ENCODE data around the gene PXN. TPM values are rescaled to one million over a fixed set of nuclear protein-coding genes. Genes with fewer than 3 reads are reported as not detected.
A peak's percentile ranks its signal among the peaks of the same experiment; 100 is the strongest.
"Not testable (repeated sequence)": the region's sequence is repeated elsewhere in the genome, so short reads cannot be mapped to it uniquely, and the experiment has no call there.

Gene PXN
- total and polyA plus RNA-seq, 10 of the 15 experiments (the other 5 are each of a cell fraction or from before 2014, with no cell fraction given): 1.0 to 32.0 (median 11.5) TPM

- Histone ChIP-seq H3K9me3 (replicated peaks; ENCODE audit: control insufficient read depth, insufficient read depth, low read length) (no peaks in the 10 kb centered on the region; the same call in 2 of the 3 replicates), H3K36me3 (ENCODE audit: control insufficient read depth in 2 of 2, insufficient read depth in 2 of 2, low read length in 1 of 2) (no peaks in the 10 kb centered on the region), H2AFZ (ENCODE audit: control insufficient read depth, low read depth, low read length) (no peak overlapping the region), H3K4me1 (ENCODE audit: control insufficient read depth, insufficient read depth, low read length) (peaks cover 35% of the 10 kb centered on the region), H3K9ac (ENCODE audit: control insufficient read depth, insufficient read depth, low read length) (no peak overlapping the region), H3K79me2 (ENCODE audit: control insufficient read depth, insufficient read depth, low read length) (no peaks in the 10 kb centered on the region), H3K27me3 (replicated peaks in 1 of 2; ENCODE audit: control insufficient read depth in 2 of 2, insufficient read depth in 2 of 2, low read length in 1 of 2) (no peaks in the 10 kb centered on the region), H3K4me3 (no peak overlapping the region), H4K20me1 (ENCODE audit: control insufficient read depth, insufficient read depth) (no peaks in the 10 kb centered on the region), H3K4me2 (ENCODE audit: control insufficient read depth, insufficient read depth) (0 out of 2 replicates have a peak overlapping the region, but pooled peaks have one; percentile 13), H3K27ac (ENCODE audit: control insufficient read depth, insufficient read depth) (no peak overlapping the region)
- TF ChIP-seq EP300 (IDR thresholded peaks at IDR 0.05; ENCODE audit: borderline replicate concordance in 1 of 2, control insufficient read depth in 1 of 2, low read depth in 2 of 2, low read length in 2 of 2) (no peak), KLF5 (IDR thresholded peaks at IDR 0.05; ENCODE audit: partially characterized antibody) (no peak), WRNIP1 (IDR thresholded peaks at IDR 0.05; ENCODE audit: borderline replicate concordance, low read depth, low read length) (no peak), ELK1 (IDR thresholded peaks at IDR 0.05; ENCODE audit: low read depth, low read length) (no peak), YBX1 (IDR thresholded peaks at IDR 0.05) (no peak), SPI1 (IDR thresholded peaks at IDR 0.05; ENCODE audit: borderline replicate concordance, insufficient read depth, low read depth, low read length) (peak; percentile 42; the same call in 1 of the 2 replicates), NR2C1 (IDR thresholded peaks at IDR 0.05) (no peak), POU2F2 (IDR thresholded peaks at IDR 0.05; ENCODE audit: borderline replicate concordance, low read depth, low read length) (no peak), RUNX3 (IDR thresholded peaks at IDR 0.05; ENCODE audit: low read length) (peak; percentile 63), NR2C2 (IDR thresholded peaks at IDR 0.05; ENCODE audit: borderline replicate concordance, control insufficient read depth, insufficient read length, low read depth) (no peak), IKZF2 (IDR thresholded peaks at IDR 0.05) (peak in 1 of 2 experiments; percentile 10; a peak in 1 of 4 replicates), MTA2 (IDR thresholded peaks at IDR 0.05; ENCODE audit: low read depth) (peak; percentile 25; the same call in 1 of the 2 replicates)
- ChIA-PET SMC1A (ENCODE audit: uncharacterized antibody, unreplicated experiment) (interaction anchor here (0.6 to 2.2 kb wide), 3 partner anchors 10 to 24 kb away, joined by 3 to 5 read pairs (median 3); no protein-coding TSS in a partner anchor), CTCF (interaction anchor here (0.6 to 1.9 kb wide), 5 partner anchors 13 to 483 kb away, joined by 3 to 6 read pairs (median 5); partner anchors contain the start of gene PXN), POLR2A (interaction anchor here (1.9 kb wide), 1 partner anchor 10 kb away, joined by 6 read pairs; no protein-coding TSS in a partner anchor), RAD21 (ENCODE audit: unreplicated experiment) (interaction anchor here (1.7 kb wide), 1 partner anchor 10 kb away, joined by 7 read pairs; no protein-coding TSS in a partner anchor)
- WGBS (ENCODE audit: insufficient coverage, insufficient replicate concordance, low lambda C conversion rate, missing lambda C conversion rate): 57% methylated on average over 12 of the region's 12 CpGs
- no TSS peak for BruUV-seq (replicated peaks)
- in situ Hi-C loops (cut with MboI) (no loop called here), intact Hi-C loops (cut with micrococcal nuclease; ENCODE audit: unreplicated experiment) (no loop called here)
- ATAC-seq: peak; percentile 69
- no peak for DNase-seq (ENCODE audit: low read depth, low spot score)
- FAIRE-seq: no peak
Observed at GRCh38 chr12:120252071-120252906, 13.2 kb downstream of the PXN start.

GRCh38 chr12:120251364-120252070 is 14.0 kb downstream of the PXN start:
- H2AFZ ChIP-seq (ENCODE audit: control insufficient read depth, low read depth, low read length); intact Hi-C loops (cut with micrococcal nuclease; ENCODE audit: unreplicated experiment); H3K27me3 ChIP-seq (replicated peaks in 1 of 2; ENCODE audit: control insufficient read depth in 2 of 2, insufficient read depth in 2 of 2, low read length in 1 of 2); H3K9ac ChIP-seq (ENCODE audit: control insufficient read depth, insufficient read depth, low read length); H3K79me2 ChIP-seq (ENCODE audit: control insufficient read depth, insufficient read depth, low read length); FAIRE-seq; in situ Hi-C loops (cut with MboI); DNase-seq (ENCODE audit: low read depth, low spot score); H3K36me3 ChIP-seq (ENCODE audit: control insufficient read depth in 2 of 2, insufficient read depth in 2 of 2, low read length in 1 of 2); ATAC-seq; BruUV-seq (replicated peaks); H3K9me3 ChIP-seq (replicated peaks; ENCODE audit: control insufficient read depth, insufficient read depth, low read length); H4K20me1 ChIP-seq (ENCODE audit: control insufficient read depth, insufficient read depth); H3K27ac ChIP-seq (ENCODE audit: control insufficient read depth, insufficient read depth); H3K4me3 ChIP-seq: not testable (repeated sequence)
- Histone ChIP-seq H3K4me2 (ENCODE audit: control insufficient read depth, insufficient read depth) (0 out of 2 replicates have a peak overlapping the region, but pooled peaks have one; percentile 13), H3K4me1 (ENCODE audit: control insufficient read depth, insufficient read depth, low read length) (peaks cover 35% of the 10 kb centered on the region)
- POLR2A ChIA-PET: interaction anchor here (1.3 to 1.9 kb wide), 2 partner anchors 12 to 40 kb away, joined by 4 to 8 read pairs; partner anchors contain the start of gene RNU4-2
- SMC1A ChIA-PET (ENCODE audit: uncharacterized antibody, unreplicated experiment): interaction anchor here (1.1 to 1.4 kb wide), 2 partner anchors 23 to 24 kb away, joined by 3 to 6 read pairs; no protein-coding TSS in a partner anchor
- 85% methylated on average over 12 of the region's 12 CpGs for WGBS (ENCODE audit: insufficient coverage, insufficient replicate concordance, low lambda C conversion rate, missing lambda C conversion rate)
- CTCF ChIA-PET: interaction anchor here (1.0 to 4.8 kb wide), 4 partner anchors 14 to 24 kb away, joined by 3 to 36 read pairs (median 5); partner anchors contain the start of gene PXN
- RAD21 ChIA-PET (ENCODE audit: unreplicated experiment): interaction anchor here (2.9 to 3.7 kb wide), 2 partner anchors 14 to 24 kb away, joined by 12 to 14 read pairs; partner anchors contain the start of gene PXN
